Right lobe of liver (tissue), 4 donors: Measurements from ENCODE around the gene CIB2.

Source experiments
- CTCF ChIP-seq, 4 donors: fragments of 200-600 bp in 3 of 4; fragments of 450-650 bp in 1 of 4; IDR thresholded peaks; one replicate each; pipeline versions ENCODE4 v1.5.1 to v1.8.0; 2016 to 2022; ENCODE audit warnings: antibody characterized with exemption in 4 of 4, mild to moderate bottlenecking in 2 of 4
- POLR2A ChIP-seq: fragments of 450-650 bp; IDR thresholded peaks from one replicate; pipeline ENCODE4 v1.6.1; 2017; ENCODE audit warnings: antibody characterized with exemption, mild to moderate bottlenecking
- donor health status: DM: no; HTN: no; CAD: no.
- donor health status: DM: no; HTN: no; CAD: no.
- donor health status: DM: no; HTN: yes; CAD: no.

DNA sequence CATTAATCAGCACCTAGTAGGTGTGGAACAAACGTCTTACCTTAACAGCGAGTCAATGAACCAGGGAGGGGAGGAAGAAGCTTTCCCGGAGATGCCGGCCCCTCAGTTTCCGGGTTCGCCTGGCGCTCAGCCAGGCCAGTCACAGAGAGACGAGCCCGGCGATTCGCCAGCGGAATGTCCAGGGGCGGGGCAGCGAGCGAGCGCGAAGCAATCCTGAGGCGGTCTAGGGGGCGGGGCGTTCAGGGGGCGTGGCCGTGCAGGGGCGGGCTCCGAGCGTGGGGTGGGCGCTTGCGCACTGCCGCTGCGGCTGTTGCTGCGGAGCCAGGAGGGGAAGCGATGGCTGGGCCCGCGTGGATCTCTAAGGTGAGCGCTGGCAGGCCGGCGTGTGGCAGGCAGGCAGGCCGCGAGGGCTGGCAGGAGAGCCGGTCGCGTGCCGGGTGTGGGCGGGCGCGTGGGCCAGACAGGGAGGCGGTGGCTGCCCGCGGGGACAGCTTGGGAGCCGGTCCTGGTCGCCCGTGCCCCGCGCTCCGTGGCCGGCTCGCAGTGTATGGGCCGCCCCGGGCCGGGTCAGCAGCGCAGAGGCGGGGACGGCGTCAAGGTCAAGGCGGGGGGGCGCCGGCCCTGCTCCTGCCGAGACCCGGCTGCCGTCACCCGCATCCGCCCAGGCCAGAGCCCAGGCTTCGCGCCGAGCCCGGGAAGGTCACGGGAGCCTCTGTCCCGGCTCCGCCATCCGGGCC lies 18.0 kb upstream of the CIB2 start, which contains the start of gene IDH3A:
- no peak for TF ChIP-seq CTCF (IDR thresholded peaks at IDR 0.05)
- peak; percentile 85 for TF ChIP-seq POLR2A
